ENCODE data around the gene INO80E.
"Not testable (repeated sequence)": the region's sequence is repeated elsewhere in the genome, so short reads cannot be mapped to it uniquely, and the experiment has no call there.

Gene INO80E

GRCh38 chr16:29995911-29996765 lies at the start of gene INO80E:
INO80E (plus strand) TSS chr16:29996241; CDS start chr16:29996311, 70 bp downstream.
- peak within 1 kb of the TSS; percentile 98 for H3K9ac ChIP-seq
- H3K36me3 ChIP-seq: peaks cover 40% of the 10 kb centered on the region
- H3K4me2 ChIP-seq: peak within 1 kb of the TSS; percentile 91
- H3K4me3 ChIP-seq: peak within 1 kb of the TSS; percentile 80
- H3K4me1 ChIP-seq: peaks cover 69% of the 10 kb centered on the region
- H3K9me3 ChIP-seq: no peaks in the 10 kb centered on the region
- TF ChIP-seq Cebpa-rat (IDR thresholded peaks at IDR 0.05): no peak
- H3K27ac ChIP-seq: peak within 1 kb of the TSS; percentile 99
- no peaks in the 10 kb centered on the region for H3K27me3 ChIP-seq
- H4K20me1 ChIP-seq: peaks cover 17% of the 10 kb centered on the region

GRCh38 chr16:29947897-29948296 lies 48.1 kb upstream of the INO80E start:
- no peak overlapping the region for H3K27ac ChIP-seq
- H3K9ac ChIP-seq: no peak overlapping the region
- H3K27me3 ChIP-seq: no peaks in the 10 kb centered on the region
- peaks cover 21% of the 10 kb centered on the region for H3K9me3 ChIP-seq
- no peak for TF ChIP-seq Cebpa-rat (IDR thresholded peaks at IDR 0.05)
- H3K4me1 ChIP-seq: 0 out of 2 replicates have a peak, but pooled peaks cover 10% of the 10 kb centered on the region
- no peaks in the 10 kb centered on the region for H3K36me3 ChIP-seq
- H4K20me1 ChIP-seq: no peaks in the 10 kb centered on the region
- H3K4me3 ChIP-seq: no peak overlapping the region
- no peak overlapping the region for H3K4me2 ChIP-seq

- Histone ChIP-seq H3K36me3 (no peaks in the 10 kb centered on the region), H4K20me1 (no peaks in the 10 kb centered on the region), H3K27me3 (no peaks in the 10 kb centered on the region), H3K27ac (no peak overlapping the region), H3K4me1 (no peaks in the 10 kb centered on the region), H3K4me2 (no peak overlapping the region), H3K4me3 (no peak overlapping the region), H3K9ac (no peak overlapping the region), H3K9me3 (peaks cover 21% of the 10 kb centered on the region)
- no peak for TF ChIP-seq Cebpa-rat (IDR thresholded peaks at IDR 0.05)
Observed at GRCh38 chr16:29950806-29951461, 45.1 kb upstream of the INO80E start.

GRCh38 chr16:29951625-29952365 lies 44.2 kb upstream of the INO80E start:
- H3K4me2 ChIP-seq: no peak overlapping the region
- no peaks in the 10 kb centered on the region for H3K27me3 ChIP-seq
- no peaks in the 10 kb centered on the region for H3K36me3 ChIP-seq
- H3K4me1 ChIP-seq: no peaks in the 10 kb centered on the region
- no peak for TF ChIP-seq Cebpa-rat (IDR thresholded peaks at IDR 0.05)
- H3K27ac ChIP-seq: no peak overlapping the region
- H3K4me3 ChIP-seq: no peak overlapping the region
- no peak overlapping the region for H3K9ac ChIP-seq
- no peaks in the 10 kb centered on the region for H4K20me1 ChIP-seq
- H3K9me3 ChIP-seq: peaks cover 21% of the 10 kb centered on the region

GRCh38 chr16:29958756-29959155 lies 37.3 kb upstream of the INO80E start:
- no peak for TF ChIP-seq Cebpa-rat (IDR thresholded peaks at IDR 0.05)
- Histone ChIP-seq H3K9ac (no peak overlapping the region), H3K4me2 (no peak overlapping the region), H4K20me1 (no peaks in the 10 kb centered on the region), H3K4me1 (peaks cover 20% of the 10 kb centered on the region), H3K4me3 (no peak overlapping the region), H3K36me3 (0 out of 2 replicates have a peak, but pooled peaks cover 5% of the 10 kb centered on the region), H3K27ac (no peak overlapping the region), H3K9me3 (no peaks in the 10 kb centered on the region), H3K27me3 (no peaks in the 10 kb centered on the region)

- Histone ChIP-seq H4K20me1 (no peaks in the 10 kb centered on the region), H3K9ac (no peak overlapping the region), H3K4me2 (no peak overlapping the region), H3K36me3 (0 out of 2 replicates have a peak, but pooled peaks cover 5% of the 10 kb centered on the region), H3K4me3 (no peak overlapping the region), H3K4me1 (peaks cover 20% of the 10 kb centered on the region), H3K27ac (no peak overlapping the region), H3K27me3 (no peaks in the 10 kb centered on the region), H3K9me3 (no peaks in the 10 kb centered on the region)
- TF ChIP-seq Cebpa-rat (IDR thresholded peaks at IDR 0.05): no peak
Observed at GRCh38 chr16:29959293-29959692, 36.7 kb upstream of the INO80E start.

- H3K27me3 ChIP-seq, H3K4me2 ChIP-seq, H4K20me1 ChIP-seq, H3K36me3 ChIP-seq, H3K4me3 ChIP-seq, H3K27ac ChIP-seq, H3K9me3 ChIP-seq, H3K9ac ChIP-seq: not testable (repeated sequence)
- peaks cover 20% of the 10 kb centered on the region for H3K4me1 ChIP-seq
Observed at GRCh38 chr16:29959821-29960220, 36.2 kb upstream of the INO80E start.

- Histone ChIP-seq H3K4me3 (peak overlapping the region; percentile 79), H3K4me1 (peaks cover 20% of the 10 kb centered on the region), H3K4me2 (peak overlapping the region; percentile 99), H3K27me3 (no peaks in the 10 kb centered on the region), H3K27ac (peak overlapping the region; percentile 88; the same call in 1 of the 2 replicates), H3K9ac (peak overlapping the region; percentile 85), H4K20me1 (no peaks in the 10 kb centered on the region), H3K9me3 (no peaks in the 10 kb centered on the region), H3K36me3 (peaks cover 15% of the 10 kb centered on the region; the same call in 1 of the 2 replicates)
- no peak for TF ChIP-seq Cebpa-rat (IDR thresholded peaks at IDR 0.05)
Observed at GRCh38 chr16:29961127-29961478, 34.9 kb upstream of the INO80E start.

- no peaks in the 10 kb centered on the region for H3K9me3 ChIP-seq
- peak within 1 kb of the TSS; percentile 85 for H3K9ac ChIP-seq
- no peaks in the 10 kb centered on the region for H4K20me1 ChIP-seq
Observed at GRCh38 chr16:29961479-29962343, 34.3 kb upstream of the INO80E start, which contains the start of gene TMEM219. TMEM219 (plus strand) TSS chr16:29962079; CDS start chr16:29963144, 1,065 bp downstream.

More at GRCh38 chr16:29961479-29962343, 34.3 kb upstream of the INO80E start, which contains the start of gene TMEM219:
- TF ChIP-seq Cebpa-rat (IDR thresholded peaks at IDR 0.05): no peak
- Histone ChIP-seq H3K4me1 (peaks cover 20% of the 10 kb centered on the region), H3K27me3 (no peaks in the 10 kb centered on the region), H3K4me3 (peak within 1 kb of the TSS; percentile 79), H3K4me2 (peak within 1 kb of the TSS; percentile 99), H3K27ac (peak within 1 kb of the TSS; percentile 88), H3K36me3 (peaks cover 15% of the 10 kb centered on the region; the same call in 1 of the 2 replicates)

Data from BLaER1 (cell line).